K562 treated with DMSO at 1 percent for 4 hours (cell line): ENCODE results near the gene NEK2. TPM values are rescaled to one million over a fixed set of nuclear protein-coding genes. Genes with fewer than 3 reads are reported as not detected.

Experiments
- total RNA-seq: library from RNA; unstranded; fragments of 300-600 nt; gene quantifications from 2 replicates; pipeline ENCODE4 v1.2.3, GENCODE V29; 2022; ENCODE audit not compliant: insufficient read depth

Gene NEK2
- total RNA-seq: 49.4 and 53.2 TPM in 2 replicates

GRCh38 chr1:211675230-211676105 is at the start of gene NEK2:
TSS of gene NEK2 (minus strand) at chr1:211675621. CDS start at chr1:211675479, 142 bp downstream.

Other genes with a start within 250 kb of the NEK2 start
- not detected in 2 replicates for gene RD3, start 183.5 kb downstream of the NEK2 start, total RNA-seq
- gene SLC30A1, start 96.5 kb downstream of the NEK2 start, total RNA-seq: 11.4 and 14.9 TPM in 2 replicates
- gene LPGAT1, start 155.1 kb upstream of the NEK2 start, total RNA-seq: 4.6 and 11.1 TPM in 2 replicates